ENCODE results near the gene PPP2R5B. TPM values are rescaled to one million over a fixed set of nuclear protein-coding genes. Genes with fewer than 3 reads are reported as not detected.

Gene PPP2R5B
- total and polyA plus RNA-seq, 8 donors: 6.3 to 24.2 (median 12.1) TPM

DNA sequence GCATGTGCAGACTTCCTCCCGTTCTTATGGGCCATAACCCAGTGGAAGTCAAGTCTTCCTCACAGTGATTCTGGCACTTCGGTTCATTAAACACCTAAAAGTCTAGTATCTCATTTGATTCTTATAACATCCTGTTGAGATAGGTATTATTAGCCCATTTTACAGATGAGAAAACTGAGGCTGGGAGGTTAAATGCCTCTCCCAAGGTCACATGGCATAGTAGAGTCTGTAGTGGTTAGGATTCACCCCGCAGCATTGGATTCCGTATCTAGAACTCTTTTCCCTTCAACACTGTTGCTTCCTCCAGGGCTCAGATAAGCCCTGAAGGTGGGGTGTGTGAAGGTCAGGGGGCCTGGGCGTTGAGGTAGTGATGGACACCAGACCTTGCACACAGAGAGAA is 7.8 kb downstream of the PPP2R5B start:
- Histone ChIP-seq H3K36me3 (peaks cover 2 to 16% (median 2%) of the 10 kb centered on the region in 3 donors), H3K9me3 (no peaks in the 10 kb centered on the region), H3K4me1 (peaks cover 0 to 17% (median 4%) of the 10 kb centered on the region in 3 donors), H3K27ac (no peak overlapping the region), H3K4me3 (no peak overlapping the region), H3K27me3 (no peaks in the 10 kb centered on the region)
- 86 to 88% methylated on average over 5 of the region's 5 CpGs for WGBS, 2 donors
- TF ChIP-seq CTCF (IDR thresholded peaks at IDR 0.05): no peak
- intact Hi-C loops (cut with DNase I): no loop called here
- ATAC-seq (no peak), FAIRE-seq (no peak), DNase-seq (no peak)

DNA sequence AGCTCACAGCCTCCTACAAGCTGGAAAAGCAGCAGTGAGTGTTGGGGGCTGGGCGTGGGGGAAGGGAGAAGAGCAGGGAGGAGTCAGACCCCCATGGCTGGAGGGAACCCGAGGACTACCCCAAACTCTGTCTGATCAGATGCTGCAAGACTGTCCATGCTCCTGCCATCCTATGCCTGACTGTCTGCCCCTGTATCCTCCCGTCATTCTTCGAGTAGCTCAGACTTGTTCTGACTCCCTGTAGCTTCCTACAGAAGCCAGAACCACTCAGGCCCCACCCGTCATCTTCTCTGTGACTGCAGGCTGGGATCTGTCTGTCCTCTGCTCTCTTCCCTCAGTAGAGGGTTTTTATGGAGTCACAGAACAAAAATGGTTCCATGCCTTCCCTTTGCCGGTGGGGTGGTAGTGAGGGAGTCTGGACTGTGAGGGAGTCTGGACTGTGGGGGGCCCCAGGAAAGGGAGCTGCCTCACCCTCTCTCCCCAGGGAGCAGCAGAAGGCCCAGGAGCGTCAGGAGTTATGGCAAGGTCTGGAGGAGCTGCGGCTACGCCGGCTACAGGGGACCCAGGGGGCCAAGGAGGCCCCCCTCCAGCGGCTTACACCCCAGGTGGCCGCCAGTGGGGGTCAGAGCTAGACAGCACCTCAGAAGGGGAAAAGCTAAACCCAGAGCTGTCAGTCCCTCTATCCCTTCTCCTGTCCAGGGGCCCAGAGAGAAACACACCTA is 8.9 kb downstream of the PPP2R5B start:
- Histone ChIP-seq H3K4me3 (no peak overlapping the region), H3K36me3 (peaks cover 2 to 16% (median 2%) of the 10 kb centered on the region in 3 donors), H3K9me3 (no peaks in the 10 kb centered on the region), H3K27me3 (no peaks in the 10 kb centered on the region), H3K27ac (peak overlapping the region in 1 of 4 donors; percentile 26), H3K4me1 (peaks cover 0 to 17% (median 4%) of the 10 kb centered on the region in 3 donors)
- no peak for TF ChIP-seq CTCF (IDR thresholded peaks at IDR 0.05)
- ATAC-seq (no peak), FAIRE-seq (no peak), DNase-seq (peak in 1 of 6 donors; percentile 47)
- intact Hi-C loops (cut with DNase I): no loop called here
- WGBS, 2 donors: 91 to 93% methylated on average over 12 of the region's 12 CpGs

DNA sequence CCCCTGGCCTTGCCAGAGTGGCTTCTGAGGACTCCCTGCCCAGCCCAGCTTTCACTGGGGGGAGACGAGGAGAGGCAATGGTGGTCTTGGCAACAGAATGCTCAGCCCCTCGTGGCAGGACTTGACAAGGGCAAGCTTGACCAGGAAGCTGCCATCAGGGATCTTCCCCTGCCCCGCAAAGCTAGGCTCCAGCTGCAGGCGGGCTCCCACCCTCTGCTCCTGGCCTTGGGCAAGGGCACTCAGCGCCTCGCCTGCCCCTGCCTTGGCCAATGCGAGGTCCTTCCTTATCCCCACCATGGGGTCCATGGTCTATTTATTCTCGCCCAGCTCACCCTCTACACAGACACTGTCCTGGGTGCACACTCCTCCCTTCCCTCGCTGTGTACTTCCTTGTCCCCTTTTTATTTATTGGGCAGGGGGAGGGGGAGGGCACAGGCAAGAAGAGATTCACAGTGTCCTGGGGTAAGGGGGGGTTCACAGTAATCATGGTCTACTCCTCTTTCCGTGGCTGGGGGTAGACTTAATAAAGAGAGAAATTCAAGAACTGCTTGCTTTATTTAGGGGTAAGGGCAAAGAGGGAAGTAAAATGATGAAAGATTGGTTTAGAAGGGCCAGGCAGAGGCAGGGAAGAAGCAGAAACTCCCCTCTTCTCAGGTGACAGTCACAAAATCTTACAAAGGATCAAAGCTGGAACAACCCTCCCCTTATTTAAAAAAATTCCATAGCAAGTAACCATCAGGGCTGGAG is 9.6 kb downstream of the PPP2R5B start:
- intact Hi-C loops (cut with DNase I): no loop called here
- DNase-seq (peak in 1 of 6 donors; percentile 36), ATAC-seq (no peak), FAIRE-seq (no peak)
- Histone ChIP-seq H3K27ac (peak overlapping the region in 3 of 4 donors; percentile 26 to 39 (median 33)), H3K4me3 (no peak overlapping the region), H3K27me3 (no peaks in the 10 kb centered on the region), H3K4me1 (peaks cover 0 to 17% (median 4%) of the 10 kb centered on the region in 3 donors), H3K9me3 (no peaks in the 10 kb centered on the region), H3K36me3 (peaks cover 2 to 16% (median 2%) of the 10 kb centered on the region in 3 donors)
- WGBS, 2 donors: 68 to 70% methylated on average over 10 of the region's 10 CpGs
- TF ChIP-seq CTCF (IDR thresholded peaks at IDR 0.05): no peak

GRCh38 chr11:64934682-64935358 is 10.3 kb downstream of the PPP2R5B start:
- TF ChIP-seq CTCF (IDR thresholded peaks at IDR 0.05): no peak
- peaks cover 0 to 17% (median 4%) of the 10 kb centered on the region in 3 donors for H3K4me1 ChIP-seq
- peak; percentile 86 to 92 (median 90) for ATAC-seq
- WGBS, 2 donors: 34 to 38% methylated on average over 27 of the region's 27 CpGs
- peak overlapping the region; percentile 10 to 39 (median 30) for H3K27ac ChIP-seq
- intact Hi-C loops (cut with DNase I): no loop called here
- H3K27me3 ChIP-seq: no peaks in the 10 kb centered on the region
- H3K9me3 ChIP-seq: no peaks in the 10 kb centered on the region
- H3K36me3 ChIP-seq: peaks cover 2 to 16% (median 2%) of the 10 kb centered on the region in 3 donors
- no peak for FAIRE-seq
- peak in 5 of 6 donors; percentile 57 to 87 (median 80) for DNase-seq
- no peak overlapping the region for H3K4me3 ChIP-seq
